Mesendoderm (in vitro differentiated cells): ENCODE data around the gene CNTLN.

Source experiments
- DNase-seq: peaks from one replicate; pipeline ENCODE4 v3.0.0; 2013
- H2AK5ac ChIP-seq: 2 replicates; pipeline ENCODE4 v1.6.1; 2013; ENCODE audit warnings: low read length, inconsistent platforms
- H2BK120ac ChIP-seq: 2 replicates; pipeline ENCODE4 v1.6.1; 2013; ENCODE audit warnings: low read depth, mild to moderate bottlenecking, low read length, moderate library complexity, mixed read lengths
- H2BK15ac ChIP-seq: replicated peaks from 2 replicates; pipeline ENCODE4 v1.6.1; 2013; ENCODE audit warnings: low read depth, mild to moderate bottlenecking, moderate library complexity
- H2BK5ac ChIP-seq: 2 replicates; pipeline ENCODE4 v1.6.1; 2013; ENCODE audit warnings: low read length, inconsistent platforms
- H3K18ac ChIP-seq: 2 replicates; pipeline ENCODE4 v1.6.1; 2013; ENCODE audit warnings: mild to moderate bottlenecking, low read length, mixed read lengths
- H3K23ac ChIP-seq: one replicate; pipeline ENCODE4 v1.6.1; 2013; ENCODE audit warnings: low read length
- H3K27ac ChIP-seq: 2 replicates; pipeline ENCODE4 v1.5.1; 2013; ENCODE audit warnings: low read depth, mild to moderate bottlenecking, inconsistent platforms, low read length, moderate library complexity
- H3K27me3 ChIP-seq: 2 replicates; pipeline ENCODE4 v1.6.1; 2013; ENCODE audit warnings: low read length, control low read depth, mild to moderate bottlenecking, inconsistent platforms; ENCODE audit not compliant: insufficient read depth, poor library complexity
- H3K36me3 ChIP-seq: 2 replicates; pipeline ENCODE4 v1.6.1; 2013; ENCODE audit warnings: low read length, inconsistent platforms; ENCODE audit not compliant: control insufficient read depth, insufficient read depth
- H3K4ac ChIP-seq: one replicate; pipeline ENCODE4 v1.6.1; 2013; ENCODE audit warnings: low read depth, mild to moderate bottlenecking, low read length, moderate library complexity
- H3K4me1 ChIP-seq: 2 replicates; pipeline ENCODE4 v1.6.1; 2013; ENCODE audit warnings: low read depth, low read length, inconsistent platforms; ENCODE audit not compliant: control insufficient read depth
- H3K4me2 ChIP-seq: 2 replicates; pipeline ENCODE4 v1.6.1; 2013; ENCODE audit warnings: low read length
- H3K4me3 ChIP-seq: 2 replicates; pipeline ENCODE4 v1.5.1; 2013; ENCODE audit warnings: mild to moderate bottlenecking, low read length
- H3K56ac ChIP-seq: one replicate; pipeline ENCODE4 v1.6.1; 2013; ENCODE audit warnings: low read length
- H3K79me1 ChIP-seq: 2 replicates; pipeline ENCODE4 v1.6.1; 2013; ENCODE audit warnings: low read length, inconsistent platforms
- H3K79me2 ChIP-seq: 2 replicates; pipeline ENCODE4 v1.6.1; 2013; ENCODE audit warnings: mild to moderate bottlenecking, low read length; ENCODE audit not compliant: control insufficient read depth, insufficient read depth
- H3K9ac ChIP-seq: 2 replicates; pipeline ENCODE4 v1.6.1; 2013; ENCODE audit warnings: low read length, inconsistent platforms
- H4K5ac ChIP-seq: one replicate; pipeline ENCODE4 v1.6.1; 2013; ENCODE audit warnings: low read length
- H4K8ac ChIP-seq: one replicate; pipeline ENCODE4 v1.6.1; 2013; ENCODE audit warnings: low read depth, mild to moderate bottlenecking, control low read depth, low read length, moderate library complexity
- WGBS: extraction: QIAGEN DNeasy Blood & Tissue Kit; methylation state at CpG from one replicate; pipeline ENCODE4 v1.1.7; 2013; ENCODE audit warnings: low lambda C conversion rate, missing lambda C conversion rate; ENCODE audit not compliant: insufficient coverage; ENCODE audit errors: extremely low coverage; 5-methylcytosine and 5-hydroxymethylcytosine counted together

CNTLN gene

DNA sequence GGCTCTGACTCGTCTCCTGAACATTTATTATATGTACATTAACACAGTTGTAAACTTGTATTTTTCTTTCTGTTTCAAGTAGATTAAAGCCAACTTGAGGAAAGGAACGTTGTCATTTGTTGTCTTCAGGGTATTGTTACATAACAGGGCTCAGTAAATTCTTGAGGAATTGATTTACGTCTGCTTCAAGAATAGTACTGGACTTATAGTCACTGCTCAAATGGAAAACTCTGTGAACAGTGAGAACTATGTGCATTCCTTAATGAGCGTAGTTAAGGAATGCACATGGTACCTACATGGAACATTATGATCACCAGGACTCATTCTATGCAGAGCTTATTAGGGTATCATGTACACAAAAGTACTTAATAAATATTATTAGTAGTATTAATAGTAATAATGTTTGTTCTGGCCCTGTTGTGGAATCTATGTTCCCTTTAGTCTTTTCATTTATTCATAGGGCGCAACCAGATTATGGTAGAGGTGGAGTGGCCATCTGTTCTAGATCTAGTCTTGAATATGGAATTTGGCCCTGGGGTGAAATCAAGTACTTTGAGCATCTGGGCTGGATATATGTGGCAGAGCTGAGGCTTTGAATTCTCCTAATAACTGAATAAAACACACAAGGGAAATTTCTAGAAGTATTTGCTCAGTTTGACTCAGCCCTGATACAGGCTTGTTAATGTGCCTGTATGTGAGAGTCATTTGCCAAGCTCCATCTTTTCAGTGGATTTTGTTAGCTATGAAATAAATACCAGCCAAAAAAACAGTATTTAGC lies 335.4 kb downstream of the CNTLN start:
- Histone ChIP-seq H3K79me1 (no peaks in the 10 kb centered on the region), H3K4ac (no peak overlapping the region), H3K23ac (no peak overlapping the region), H2BK15ac (no peak overlapping the region), H2AK5ac (no peak overlapping the region), H3K27me3 (no peaks in the 10 kb centered on the region), H2BK5ac (no peak overlapping the region), H3K27ac (no peak overlapping the region), H3K36me3 (no peaks in the 10 kb centered on the region), H3K4me3 (no peak overlapping the region), H4K8ac (no peak overlapping the region), H3K56ac (no peak overlapping the region), H3K9ac (no peak overlapping the region), H3K4me2 (no peak overlapping the region), H3K4me1 (peaks cover 2% of the 10 kb centered on the region), H4K5ac (no peak overlapping the region), H3K18ac (no peak overlapping the region), H3K79me2 (no peaks in the 10 kb centered on the region), H2BK120ac (no peak overlapping the region)
- DNase-seq, result no peak
- WGBS, result no CpG with 5 or more reads among the region's 5 CpGs

DNA sequence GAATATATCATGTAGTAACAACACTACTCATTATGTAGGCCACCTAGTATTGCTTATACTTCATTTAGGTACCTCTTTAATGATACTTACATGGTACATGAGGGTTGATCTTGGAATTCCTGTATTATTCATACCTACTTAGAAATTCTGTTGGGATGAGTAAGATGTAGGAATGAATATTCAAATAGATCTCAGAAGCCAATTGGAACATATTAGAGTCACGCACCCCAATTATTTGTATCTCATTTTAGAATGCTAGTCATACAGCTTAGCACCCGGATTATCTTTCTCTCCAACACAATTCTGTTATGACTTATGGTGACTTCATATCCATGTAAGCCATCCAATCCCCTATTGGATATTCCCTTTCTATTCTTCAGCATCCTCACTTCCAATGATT lies 337.3 kb downstream of the CNTLN start:
- Histone ChIP-seq H3K79me1 (no peaks in the 10 kb centered on the region), H2BK5ac (no peak overlapping the region), H3K36me3 (no peaks in the 10 kb centered on the region), H3K4ac (no peak overlapping the region), H3K18ac (no peak overlapping the region), H2BK15ac (no peak overlapping the region), H4K8ac (no peak overlapping the region), H3K23ac (no peak overlapping the region), H3K56ac (no peak overlapping the region), H3K4me2 (no peak overlapping the region), H3K79me2 (no peaks in the 10 kb centered on the region), H2BK120ac (no peak overlapping the region), H3K4me3 (no peak overlapping the region), H4K5ac (no peak overlapping the region), H3K4me1 (peaks cover 2% of the 10 kb centered on the region), H3K27ac (no peak overlapping the region), H3K27me3 (no peaks in the 10 kb centered on the region), H2AK5ac (no peak overlapping the region), H3K9ac (no peak overlapping the region)
- no CpG with 5 or more reads among the region's 2 CpGs for WGBS
- no peak for DNase-seq

DNA sequence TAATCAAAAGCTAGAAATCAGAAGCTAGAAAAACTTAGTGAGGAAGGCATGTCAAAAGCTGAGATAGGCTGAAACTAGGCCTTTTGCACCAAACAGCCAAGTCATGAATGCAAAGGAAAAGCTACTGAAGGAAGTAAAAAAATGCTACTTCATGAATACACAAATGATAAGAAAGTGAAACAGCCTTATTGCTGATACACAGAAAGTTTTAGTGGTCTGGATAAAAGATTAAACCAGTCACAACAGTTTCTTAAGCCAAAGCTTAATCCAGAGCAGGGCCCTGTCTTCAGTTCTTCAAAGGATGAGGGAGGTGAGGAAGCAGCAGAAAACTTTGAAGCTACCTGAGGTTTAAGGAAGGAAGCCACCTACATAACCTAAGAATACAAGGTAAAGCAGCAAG lies 341.6 kb downstream of the CNTLN start:
- H3K36me3 ChIP-seq, result no peaks in the 10 kb centered on the region
- no peak for DNase-seq
- H3K23ac ChIP-seq, result no peak overlapping the region
- H2AK5ac ChIP-seq, result no peak overlapping the region
- H3K4me3 ChIP-seq, result no peak overlapping the region
- no peaks in the 10 kb centered on the region for H3K79me1 ChIP-seq
- no peak overlapping the region for H3K18ac ChIP-seq
- no peak overlapping the region for H4K5ac ChIP-seq
- no peak overlapping the region for H4K8ac ChIP-seq
- no peak overlapping the region for H3K4me2 ChIP-seq
- no peak overlapping the region for H2BK120ac ChIP-seq
- H3K27me3 ChIP-seq, result no peaks in the 10 kb centered on the region
- no peak overlapping the region for H3K4ac ChIP-seq
- H3K9ac ChIP-seq, result no peak overlapping the region
- peaks cover 2% of the 10 kb centered on the region for H3K4me1 ChIP-seq
- no peak overlapping the region for H2BK5ac ChIP-seq
- no peak overlapping the region for H3K56ac ChIP-seq
- no peak overlapping the region for H2BK15ac ChIP-seq
- H3K79me2 ChIP-seq, result no peaks in the 10 kb centered on the region
- no peak overlapping the region for H3K27ac ChIP-seq

DNA sequence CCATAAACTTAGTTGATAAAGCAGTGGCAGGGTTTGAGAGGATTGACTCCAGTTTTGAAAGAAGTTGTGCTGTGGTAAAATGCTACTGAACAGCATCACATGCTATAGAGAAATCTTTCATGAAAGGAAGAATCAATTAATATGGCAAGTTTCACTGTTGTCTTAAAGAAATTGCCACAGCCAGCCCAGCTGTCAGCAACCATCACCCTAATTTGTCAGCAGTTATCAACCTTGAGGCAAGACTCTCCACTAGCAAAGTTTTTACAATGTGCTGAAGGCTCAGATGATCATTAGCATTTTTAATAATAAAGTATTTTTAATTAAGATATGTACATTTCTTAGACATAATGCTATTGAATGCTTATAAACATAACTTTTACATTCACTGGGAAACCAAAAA lies 343.0 kb downstream of the CNTLN start:
- no peak overlapping the region for H3K4me3 ChIP-seq
- no peaks in the 10 kb centered on the region for H3K79me1 ChIP-seq
- no peak overlapping the region for H3K27ac ChIP-seq
- no peak overlapping the region for H3K4me2 ChIP-seq
- H3K9ac ChIP-seq, result no peak overlapping the region
- no peak overlapping the region for H4K5ac ChIP-seq
- H3K4me1 ChIP-seq, result peaks cover 2% of the 10 kb centered on the region
- no peak overlapping the region for H2AK5ac ChIP-seq
- no peak overlapping the region for H3K23ac ChIP-seq
- no peaks in the 10 kb centered on the region for H3K27me3 ChIP-seq
- H3K36me3 ChIP-seq, result no peaks in the 10 kb centered on the region
- H2BK5ac ChIP-seq, result no peak overlapping the region
- no peak overlapping the region for H3K4ac ChIP-seq
- H4K8ac ChIP-seq, result no peak overlapping the region
- no peak overlapping the region for H2BK120ac ChIP-seq
- DNase-seq, result no peak
- H3K56ac ChIP-seq, result no peak overlapping the region
- H3K79me2 ChIP-seq, result no peaks in the 10 kb centered on the region
- H2BK15ac ChIP-seq, result no peak overlapping the region
- H3K18ac ChIP-seq, result no peak overlapping the region

DNA sequence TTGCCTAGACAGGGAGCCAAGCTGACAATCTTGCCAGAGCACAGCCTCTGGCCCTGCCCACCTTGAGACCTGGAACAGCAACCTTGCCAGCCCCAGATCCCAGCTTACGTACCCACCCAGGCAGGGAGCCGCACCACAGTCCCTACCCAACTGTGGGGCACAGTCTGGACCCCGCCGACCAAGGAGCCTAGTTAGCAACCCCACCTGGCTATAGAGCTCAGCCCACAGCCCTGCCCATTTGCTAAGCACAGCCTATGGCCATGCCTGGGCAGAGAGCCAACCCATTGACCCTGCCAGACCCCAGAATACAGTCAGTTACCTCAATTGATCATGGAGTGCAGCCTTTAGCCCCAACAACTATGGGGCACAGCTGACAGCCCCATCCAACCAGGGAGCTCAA lies 346.1 kb downstream of the CNTLN start:
- Histone ChIP-seq H3K36me3 (no peaks in the 10 kb centered on the region), H3K4me3 (no peak overlapping the region), H4K5ac (no peak overlapping the region), H3K23ac (no peak overlapping the region), H3K4ac (no peak overlapping the region), H3K79me2 (no peaks in the 10 kb centered on the region), H2BK120ac (no peak overlapping the region), H3K79me1 (no peaks in the 10 kb centered on the region), H3K9ac (no peak overlapping the region), H3K27me3 (no peaks in the 10 kb centered on the region), H3K18ac (no peak overlapping the region), H2BK15ac (no peak overlapping the region), H3K27ac (no peak overlapping the region), H2BK5ac (no peak overlapping the region), H3K56ac (no peak overlapping the region), H3K4me1 (no peaks in the 10 kb centered on the region), H4K8ac (no peak overlapping the region), H2AK5ac (no peak overlapping the region), H3K4me2 (no peak overlapping the region)
- DNase-seq, result no peak
- no CpG with 5 or more reads among the region's 4 CpGs for WGBS

DNA sequence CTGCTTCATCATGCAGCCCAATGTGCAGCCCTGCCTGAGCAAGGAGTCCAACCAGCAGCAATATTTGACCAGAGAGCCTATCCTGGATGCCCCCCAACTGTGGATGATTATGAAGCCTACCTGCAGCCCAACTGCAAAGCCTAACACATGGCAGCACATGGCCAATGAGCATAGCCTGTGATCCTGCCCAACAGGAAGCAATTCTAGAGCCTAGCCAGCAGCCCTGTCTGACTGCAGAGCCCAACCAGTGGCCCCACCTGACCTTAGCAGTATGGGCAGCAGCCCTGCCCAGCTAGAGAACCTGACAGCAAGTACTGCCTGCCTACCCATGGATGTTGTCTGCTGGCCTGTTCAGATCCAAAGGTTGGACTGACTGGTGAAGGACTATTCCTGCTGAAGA lies 346.7 kb downstream of the CNTLN start:
- H3K36me3 ChIP-seq, result no peaks in the 10 kb centered on the region
- H2BK5ac ChIP-seq, result no peak overlapping the region
- no peak overlapping the region for H3K4me3 ChIP-seq
- no peak overlapping the region for H2AK5ac ChIP-seq
- DNase-seq, result peak; percentile 61
- no peak overlapping the region for H3K4me2 ChIP-seq
- H3K27ac ChIP-seq, result no peak overlapping the region
- H3K4ac ChIP-seq, result no peak overlapping the region
- no peak overlapping the region for H3K18ac ChIP-seq
- H2BK120ac ChIP-seq, result no peak overlapping the region
- H3K79me1 ChIP-seq, result no peaks in the 10 kb centered on the region
- no peak overlapping the region for H2BK15ac ChIP-seq
- H3K23ac ChIP-seq, result no peak overlapping the region
- no peak overlapping the region for H4K5ac ChIP-seq
- H3K56ac ChIP-seq, result no peak overlapping the region
- no peaks in the 10 kb centered on the region for H3K4me1 ChIP-seq
- no peaks in the 10 kb centered on the region for H3K27me3 ChIP-seq
- H3K79me2 ChIP-seq, result no peaks in the 10 kb centered on the region
- no peak overlapping the region for H4K8ac ChIP-seq
- H3K9ac ChIP-seq, result no peak overlapping the region
